IPS-NIHi11 (cell line): ENCODE data around the gene CCSER1.
"Not testable (repeated sequence)": the region's sequence is repeated elsewhere in the genome, so short reads cannot be mapped to it uniquely, and the experiment has no call there.

ENCODE experiments used
- DNase-seq: peaks from one replicate; pipeline ENCODE4 v3.0.0; 2012; ENCODE audit warnings: mixed read lengths, low spot score

The CCSER1 gene

DNA sequence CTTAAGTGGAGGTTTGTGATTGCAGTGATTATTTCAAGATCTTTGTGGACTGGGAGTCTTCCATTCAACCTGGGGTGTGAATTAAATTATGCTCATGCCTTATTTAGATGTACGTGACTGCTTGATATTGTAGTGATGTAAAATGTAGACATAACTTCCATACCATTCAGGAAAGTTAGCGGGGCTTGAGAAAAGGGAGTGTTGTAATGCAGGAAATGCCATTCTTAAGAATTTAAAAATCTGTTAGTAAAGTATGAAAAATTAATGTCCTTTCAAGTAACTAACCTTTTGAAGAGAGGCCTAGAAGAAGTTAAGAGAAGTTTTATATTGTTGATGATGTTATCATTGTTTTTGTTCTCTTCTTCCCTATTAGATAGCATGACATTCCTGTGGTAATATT is 318.2 kb downstream of the CCSER1 start:
- no peak for DNase-seq

DNA sequence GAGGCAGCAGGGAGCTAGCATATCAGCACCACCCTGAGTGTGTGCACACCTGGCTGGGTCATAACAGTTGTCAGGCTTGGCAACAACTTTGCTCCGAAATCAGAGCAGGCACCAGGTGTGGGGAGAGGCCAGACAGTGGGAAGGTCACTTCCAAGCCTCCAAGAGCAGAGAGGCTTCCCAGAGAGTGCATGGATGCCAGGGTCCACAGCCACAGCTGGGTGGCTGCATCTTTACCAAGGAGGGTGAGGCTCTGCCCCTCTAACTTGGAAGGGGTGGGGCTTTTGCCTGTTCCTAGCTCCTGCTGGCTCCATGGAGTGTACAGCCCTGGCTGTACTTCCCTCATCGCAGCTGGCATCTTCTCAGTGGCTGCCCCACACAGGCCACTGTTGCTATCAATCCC is 322.4 kb downstream of the CCSER1 start:
- no peak for DNase-seq

DNA sequence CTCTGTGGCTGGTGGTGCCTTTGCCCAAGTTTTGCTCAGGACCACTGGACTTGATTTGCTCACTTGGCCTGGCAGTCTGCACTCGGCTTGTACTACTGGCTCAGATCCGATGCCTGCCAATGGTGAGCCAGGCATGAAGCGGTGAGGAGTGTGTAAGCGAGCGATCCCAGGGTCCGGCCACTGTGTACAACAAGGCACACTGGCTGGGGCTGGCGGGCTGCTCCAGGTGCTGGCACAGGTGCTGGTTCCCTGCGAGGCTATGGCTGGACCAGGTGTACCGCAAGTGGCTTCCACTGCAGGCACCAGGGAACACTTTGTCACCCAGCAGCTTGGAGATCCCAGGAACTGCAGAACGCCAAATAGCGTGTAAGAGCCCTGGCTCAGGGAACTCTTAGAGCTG is 329.7 kb downstream of the CCSER1 start:
- no peak for DNase-seq

DNA sequence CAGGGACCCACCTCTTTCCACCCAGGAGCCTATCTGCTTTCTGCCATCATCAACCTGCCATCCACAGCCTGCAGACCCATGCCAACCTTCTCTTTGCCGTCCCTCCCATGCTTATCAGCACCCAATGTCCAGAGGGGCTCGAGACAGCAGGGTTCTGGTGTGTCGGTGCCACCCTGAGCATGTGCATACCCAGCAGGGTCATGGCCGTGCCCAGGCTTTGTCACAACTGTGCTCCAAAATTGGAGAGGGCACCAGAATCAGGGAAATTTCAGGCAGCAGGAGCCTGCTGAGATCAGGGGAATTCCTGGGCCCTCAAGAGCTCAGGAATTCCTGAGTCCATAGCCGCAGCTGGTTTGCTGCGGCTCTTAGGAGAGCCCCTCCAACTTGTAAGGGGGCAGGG is 330.6 kb downstream of the CCSER1 start:
- no peak for DNase-seq

DNA sequence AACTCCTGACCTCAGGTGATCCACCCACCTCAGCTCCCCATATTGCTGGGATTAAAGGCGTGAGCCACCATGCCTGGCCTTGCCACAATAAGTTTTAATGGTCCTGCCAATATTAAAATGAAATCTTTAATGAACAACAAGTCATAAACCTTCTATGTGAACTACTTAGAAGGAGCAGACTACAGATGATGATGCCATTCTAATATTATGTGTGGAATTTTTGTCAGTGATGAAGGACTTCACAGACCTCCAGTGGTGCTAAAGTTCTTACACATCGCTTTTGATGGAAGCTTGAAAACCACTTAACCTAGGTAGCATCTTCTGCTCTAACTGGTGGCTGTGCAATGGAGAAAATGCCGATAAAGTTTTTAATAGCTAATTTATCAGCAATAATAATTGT is 331.4 kb downstream of the CCSER1 start:
- DNase-seq, result no peak

DNA sequence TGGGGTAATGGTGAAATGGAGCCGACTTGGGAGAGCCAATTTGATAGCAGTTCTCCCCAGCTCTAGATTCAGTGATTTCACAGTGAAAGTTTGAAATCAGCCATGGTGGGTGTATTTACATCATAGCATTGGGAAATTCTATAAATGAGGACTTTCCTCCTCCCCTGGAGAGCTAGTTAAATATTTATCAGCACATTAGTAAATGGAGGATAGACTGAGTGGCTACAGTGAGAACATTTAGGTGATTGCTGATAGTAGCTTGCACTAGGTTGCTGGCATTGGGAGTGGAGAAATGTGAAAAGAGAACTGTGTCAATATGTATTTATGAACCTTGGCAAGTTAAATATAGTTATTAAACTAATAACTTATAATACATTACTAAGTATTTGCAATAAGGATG is 347.3 kb downstream of the CCSER1 start:
- no peak for DNase-seq

DNA sequence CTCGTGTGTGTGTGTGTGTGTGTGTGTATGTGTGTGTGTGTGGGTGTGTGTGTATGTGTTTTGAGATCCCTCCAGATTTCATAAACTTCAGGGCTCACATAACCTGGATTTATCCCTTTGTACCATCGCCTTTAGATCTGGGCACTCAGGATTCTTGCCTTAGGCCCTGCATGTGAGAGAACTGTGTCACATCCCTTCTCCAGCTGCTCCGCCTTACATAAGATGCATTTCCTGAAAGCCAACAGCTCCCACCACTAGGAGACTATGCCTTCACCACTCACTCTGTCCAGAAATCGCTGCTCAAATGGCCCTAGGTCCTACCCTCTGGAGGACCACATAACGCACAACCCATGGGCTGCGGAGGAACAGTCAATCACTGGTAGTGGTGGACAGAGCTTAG is 348.8 kb downstream of the CCSER1 start:
- no peak for DNase-seq

DNA sequence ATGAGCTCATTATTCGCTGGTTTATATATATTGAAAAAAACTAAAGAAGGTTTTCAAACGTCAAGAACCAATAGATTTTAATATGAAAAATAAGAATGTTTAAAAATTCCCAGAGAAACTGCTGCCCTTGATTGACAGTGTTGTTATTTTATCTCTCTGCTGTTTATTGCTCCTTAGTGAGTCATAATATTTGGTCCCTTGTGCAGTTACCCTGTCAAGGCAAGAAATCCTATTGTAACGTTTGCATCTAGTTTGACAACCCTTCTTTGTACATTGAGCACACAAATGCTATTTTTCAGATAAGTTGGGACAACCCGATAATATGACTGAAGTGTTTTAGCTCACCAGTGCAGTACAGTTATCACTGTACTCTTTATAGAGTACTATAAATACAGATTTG is 349.4 kb downstream of the CCSER1 start:
- DNase-seq, result no peak

DNA sequence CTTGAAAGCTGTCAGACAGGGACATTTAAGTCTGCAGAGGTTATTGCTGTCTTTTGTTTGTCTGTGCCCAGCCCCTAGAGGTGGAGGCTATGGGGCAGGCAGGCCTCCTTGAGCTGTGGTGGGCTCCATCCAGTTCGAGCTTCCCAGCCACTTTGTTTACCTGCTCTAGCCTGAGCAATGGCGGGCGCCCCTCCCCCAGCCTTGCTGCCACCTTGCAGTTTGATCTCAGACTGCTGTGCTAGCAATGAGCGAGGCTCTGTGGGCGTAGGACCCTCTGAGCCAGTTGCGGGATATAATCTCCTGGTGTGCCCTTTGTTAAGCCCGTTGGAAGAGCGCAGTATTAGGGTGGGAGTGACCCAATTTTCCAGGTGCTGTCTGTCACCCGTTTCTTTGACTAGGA is 357.7 kb downstream of the CCSER1 start:
- not testable (repeated sequence) for DNase-seq

DNA sequence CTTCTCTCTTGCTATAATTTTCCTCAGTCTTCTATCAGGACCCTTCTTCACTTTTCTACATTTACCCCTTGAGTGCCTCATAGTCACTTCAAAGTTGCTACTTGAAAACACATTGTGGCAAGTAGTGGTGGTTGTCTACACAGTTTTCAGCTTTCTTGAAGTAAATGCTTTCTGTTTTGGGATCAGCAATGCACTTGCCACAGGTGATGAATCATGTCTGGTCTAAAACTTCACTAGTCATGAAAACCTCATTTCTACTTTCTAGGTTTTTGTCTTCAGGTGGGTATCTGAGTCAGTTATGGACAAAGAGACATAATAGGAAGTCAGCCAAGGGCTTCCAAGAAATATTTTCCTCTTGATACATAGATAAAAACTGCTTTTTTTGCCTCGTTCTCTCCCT is 359.2 kb downstream of the CCSER1 start:
- no peak for DNase-seq

DNA sequence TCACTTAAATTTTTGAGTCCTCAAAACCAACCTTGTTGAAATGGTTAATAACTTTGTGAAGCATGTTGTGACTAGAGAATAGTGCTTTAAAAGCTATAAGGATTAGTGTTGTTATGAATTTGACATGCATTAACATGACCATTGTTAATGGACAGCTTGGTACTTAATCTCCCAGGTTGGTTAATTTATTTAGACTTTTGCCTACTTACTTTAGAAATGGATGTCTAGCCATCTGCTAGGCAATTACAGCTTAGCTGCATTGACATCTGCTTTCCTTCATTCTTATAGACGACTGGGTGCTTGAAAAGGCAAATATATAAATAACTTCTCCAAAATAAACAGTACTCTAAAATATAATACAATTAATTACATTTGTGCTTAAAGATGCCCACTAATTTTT is 368.0 kb downstream of the CCSER1 start:
- no peak for DNase-seq

DNA sequence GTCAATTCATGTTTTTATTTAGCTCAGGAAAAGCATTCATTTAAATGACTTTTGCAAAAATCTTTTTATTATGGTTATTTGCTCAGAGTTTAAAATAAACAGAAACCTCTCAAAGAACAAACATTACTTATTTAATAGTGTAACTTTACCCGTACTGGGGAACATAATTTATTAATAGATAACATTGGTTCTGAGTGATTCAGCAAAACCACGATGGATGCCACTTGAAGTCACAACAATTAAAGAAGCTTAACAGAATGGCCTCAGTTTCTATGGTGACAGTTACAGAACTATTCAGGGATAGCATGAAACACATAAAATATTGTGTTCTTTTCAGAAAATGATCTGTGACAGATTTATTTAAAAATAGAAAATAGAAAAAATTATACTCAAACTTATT is 368.7 kb downstream of the CCSER1 start:
- DNase-seq, result no peak

DNA sequence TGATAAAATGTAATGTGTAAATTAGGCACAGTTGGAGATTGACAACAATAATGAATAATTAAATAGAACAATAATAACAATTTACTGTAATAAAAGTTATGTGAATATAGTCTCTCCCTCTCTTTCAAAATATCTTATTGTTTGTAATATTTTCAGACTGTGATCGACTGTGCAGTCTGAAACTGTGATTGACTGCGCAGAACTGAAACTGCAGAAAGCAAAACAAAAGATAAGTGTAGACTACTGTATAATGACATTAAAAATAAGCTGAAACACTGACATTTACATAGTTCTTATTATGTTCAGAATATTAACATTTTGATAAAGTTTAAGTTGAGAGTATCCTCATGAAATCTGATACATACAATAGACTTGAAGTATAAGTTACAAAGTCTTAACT is 371.0 kb downstream of the CCSER1 start:
- no peak for DNase-seq

DNA sequence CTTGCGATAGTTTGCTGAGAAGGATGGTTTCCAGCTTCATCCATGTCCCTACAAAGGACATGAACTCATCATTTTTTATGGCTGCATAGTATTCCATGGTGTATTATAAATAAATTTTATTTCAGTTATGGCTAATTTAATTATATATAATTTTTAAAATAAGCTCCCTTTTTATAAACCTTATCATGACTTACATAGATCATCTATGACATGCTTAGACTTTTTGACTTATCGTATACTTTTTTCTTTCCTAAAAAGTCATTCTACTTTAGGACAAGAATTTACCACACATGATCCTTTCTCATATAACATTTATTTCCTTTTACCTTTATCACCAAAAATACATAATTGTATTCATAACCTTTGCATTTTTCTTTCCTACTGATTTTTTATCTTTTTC is 376.5 kb downstream of the CCSER1 start:
- no peak for DNase-seq

DNA sequence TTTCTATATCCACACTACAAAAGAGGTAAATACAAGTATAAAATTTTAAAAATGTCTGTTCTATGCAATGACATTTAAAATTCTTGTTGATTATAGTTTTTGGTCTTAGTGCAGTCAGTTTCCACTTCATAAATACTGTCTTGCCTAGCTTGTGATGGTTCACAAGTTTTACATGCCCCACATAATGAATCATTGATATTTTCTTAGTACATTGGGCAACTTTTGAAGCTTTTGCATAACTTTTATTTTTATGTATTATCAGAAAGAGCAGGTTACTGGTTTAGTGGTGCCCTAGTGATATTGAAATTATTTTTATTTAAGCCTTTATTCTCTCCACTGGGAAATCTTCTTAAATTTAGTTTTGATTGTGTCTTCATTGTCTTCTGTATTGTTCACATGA is 388.0 kb downstream of the CCSER1 start:
- DNase-seq, result no peak

DNA sequence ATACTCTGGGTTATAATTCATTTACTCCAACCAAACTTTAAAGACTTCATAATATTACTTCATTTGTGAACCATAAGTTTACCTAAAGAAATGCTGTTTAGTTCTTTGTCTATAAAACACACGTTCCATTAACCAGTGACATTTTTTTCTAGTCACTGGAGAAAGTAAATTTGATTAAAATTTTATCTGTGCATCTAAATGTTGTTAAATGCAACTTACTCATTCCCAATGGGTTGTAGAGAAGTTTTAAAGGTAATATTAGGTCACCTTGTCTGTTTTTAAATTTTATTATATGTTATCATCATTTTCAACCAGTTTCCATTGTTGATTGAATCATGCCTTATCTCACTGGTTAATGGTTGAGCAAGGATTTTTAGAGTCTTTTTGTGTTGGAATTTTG is 401.4 kb downstream of the CCSER1 start:
- DNase-seq, result no peak

DNA sequence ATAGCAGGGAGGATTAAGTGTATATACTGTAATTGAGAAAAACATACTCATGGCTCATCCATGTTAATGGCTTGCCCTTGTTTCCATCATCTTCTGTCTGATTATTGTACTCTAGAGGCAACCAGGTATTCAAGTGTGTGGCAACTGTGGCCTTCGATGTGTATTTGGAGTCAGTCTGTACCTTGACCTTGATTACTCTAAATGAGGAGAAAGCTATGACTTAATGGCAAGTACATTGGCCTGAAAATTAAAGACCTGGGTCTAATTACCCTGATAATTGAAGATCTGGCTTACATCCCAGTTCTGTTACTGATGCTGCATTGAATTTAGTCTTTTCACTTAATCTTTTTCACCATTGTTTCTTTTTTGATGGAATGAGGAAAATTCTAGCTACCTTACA is 409.2 kb downstream of the CCSER1 start:
- no peak for DNase-seq

DNA sequence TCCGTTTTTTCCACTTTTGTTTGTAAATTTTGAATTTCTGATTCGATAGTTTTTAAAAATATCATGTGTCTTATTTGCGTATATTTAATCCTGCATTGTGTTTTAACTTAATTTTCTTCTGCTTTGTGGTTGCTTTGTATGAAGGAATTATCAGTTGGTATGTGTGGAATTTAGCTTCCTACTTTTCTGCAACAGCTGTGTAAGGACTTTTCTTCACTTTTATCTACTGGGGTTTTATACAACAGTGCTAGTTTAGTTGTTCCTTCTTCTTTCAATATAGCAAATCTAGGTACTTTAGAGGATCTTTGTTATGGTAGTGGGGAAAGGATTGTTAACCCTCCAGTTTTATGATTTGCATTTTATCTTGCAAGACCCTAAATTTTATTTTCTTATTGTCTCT is 410.3 kb downstream of the CCSER1 start:
- no peak for DNase-seq

DNA sequence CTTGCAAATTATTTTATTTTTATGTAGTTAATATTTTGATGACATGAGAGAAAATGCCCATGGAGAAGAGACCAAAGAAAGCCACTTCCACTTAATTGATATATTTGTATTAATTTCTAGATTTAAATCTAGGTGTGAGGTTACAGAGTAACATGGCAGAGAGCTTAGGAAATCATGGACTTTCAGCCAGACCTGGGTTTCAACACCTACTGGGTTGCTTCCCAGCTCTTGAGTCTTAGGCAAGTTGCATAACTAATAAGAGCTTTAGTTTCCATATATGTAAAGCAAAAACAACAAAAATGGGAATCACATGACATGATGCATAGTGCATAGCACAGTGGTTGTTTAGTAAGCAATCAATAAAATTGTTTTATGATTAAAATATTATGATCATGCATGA is 413.3 kb downstream of the CCSER1 start:
- no peak for DNase-seq

DNA sequence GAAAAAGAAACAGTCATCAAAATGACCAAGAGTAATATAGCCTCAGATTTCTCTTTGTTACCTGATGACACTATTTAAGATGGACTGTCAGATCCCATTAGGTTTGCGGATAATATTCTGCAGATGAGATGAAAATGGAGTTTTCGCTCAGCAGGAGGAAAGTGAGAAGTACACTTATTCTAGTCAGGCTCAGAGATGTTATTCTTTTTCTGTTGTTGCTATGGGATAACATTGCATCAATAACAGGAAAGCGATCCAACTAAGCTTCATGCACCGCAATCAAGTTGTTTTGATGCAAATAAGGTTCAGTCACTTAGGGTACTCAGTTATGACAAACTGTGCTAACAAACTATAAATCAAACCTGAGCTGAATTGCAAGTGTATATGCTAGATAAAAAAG is 415.0 kb downstream of the CCSER1 start:
- DNase-seq, result no peak

DNA sequence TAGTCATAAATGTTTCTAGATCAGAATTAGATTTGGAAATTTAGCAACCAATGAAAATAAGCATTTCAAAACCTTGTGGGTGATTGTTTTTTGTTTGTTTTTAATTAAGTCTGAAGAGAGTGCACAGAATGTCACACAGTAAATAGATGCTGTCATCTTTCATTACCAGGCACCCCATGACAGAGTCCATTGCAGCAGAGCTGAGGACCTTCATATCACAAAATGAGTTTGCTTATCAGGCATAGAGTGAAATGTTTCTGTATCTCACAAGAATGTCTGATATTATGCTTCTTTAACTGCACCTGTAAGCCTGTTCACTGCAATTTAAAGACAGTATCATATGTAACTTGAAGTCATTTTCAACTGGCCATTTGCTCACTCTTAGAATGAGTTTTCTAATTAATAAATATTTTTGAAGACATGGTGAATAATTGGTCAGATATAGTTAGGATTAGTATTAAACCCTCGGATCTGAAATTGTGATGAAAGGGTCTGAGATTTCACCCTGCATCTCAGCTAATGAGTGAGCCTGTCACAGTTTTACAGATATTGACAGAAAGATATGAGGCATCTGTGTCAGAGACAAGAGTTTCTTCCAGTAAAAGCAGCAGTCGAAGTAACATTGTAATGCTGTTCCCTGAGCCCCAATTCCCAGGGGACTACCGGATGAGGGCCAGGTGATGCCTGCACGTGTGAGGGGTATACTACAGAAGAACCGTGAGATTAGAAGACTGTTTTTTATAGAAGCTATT is 416.4 kb downstream of the CCSER1 start:
- DNase-seq, result no peak

DNA sequence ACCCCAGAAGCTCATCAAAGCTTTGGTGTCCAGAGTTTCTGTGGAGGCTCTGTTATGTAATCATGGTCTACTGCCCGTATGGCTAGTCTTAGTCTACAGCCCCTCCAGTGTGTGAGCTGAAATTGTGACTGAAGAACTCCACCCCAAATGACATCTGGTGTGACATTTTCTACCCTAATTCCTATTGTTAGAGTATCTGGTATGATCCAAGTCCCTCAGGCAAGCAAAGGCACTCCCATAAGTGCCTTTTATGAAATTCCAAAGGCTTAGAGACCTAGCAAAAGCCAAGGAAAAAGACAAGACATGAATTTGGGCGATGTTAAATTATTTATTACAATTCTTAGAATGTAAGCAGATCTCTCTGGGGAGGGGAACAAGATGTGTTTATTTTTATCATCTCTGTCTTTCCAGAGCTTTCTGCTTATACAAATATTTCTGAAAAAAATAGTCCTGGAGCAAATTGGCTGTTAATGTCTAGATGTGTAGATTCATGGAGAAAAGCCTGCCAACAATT is 417.4 kb downstream of the CCSER1 start:
- no peak for DNase-seq

DNA sequence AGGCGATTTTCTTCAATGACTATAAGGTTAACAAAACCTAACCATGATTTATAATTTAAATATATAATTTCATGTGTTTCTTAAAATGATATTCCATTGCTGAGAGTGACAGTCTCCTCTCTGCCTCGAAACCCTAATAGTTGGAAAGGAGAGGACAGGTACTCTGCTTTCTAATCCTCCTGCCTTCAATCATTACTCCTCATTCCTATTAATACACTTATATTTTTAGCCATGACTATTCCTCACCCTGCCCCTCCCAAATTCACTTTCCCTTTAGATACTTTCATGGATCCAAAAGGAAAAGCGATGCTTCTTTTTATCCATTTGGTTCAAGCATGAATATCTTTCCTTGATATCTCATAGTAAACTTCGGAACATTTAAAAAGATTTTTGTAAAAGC is 418.2 kb downstream of the CCSER1 start:
- DNase-seq, result no peak

DNA sequence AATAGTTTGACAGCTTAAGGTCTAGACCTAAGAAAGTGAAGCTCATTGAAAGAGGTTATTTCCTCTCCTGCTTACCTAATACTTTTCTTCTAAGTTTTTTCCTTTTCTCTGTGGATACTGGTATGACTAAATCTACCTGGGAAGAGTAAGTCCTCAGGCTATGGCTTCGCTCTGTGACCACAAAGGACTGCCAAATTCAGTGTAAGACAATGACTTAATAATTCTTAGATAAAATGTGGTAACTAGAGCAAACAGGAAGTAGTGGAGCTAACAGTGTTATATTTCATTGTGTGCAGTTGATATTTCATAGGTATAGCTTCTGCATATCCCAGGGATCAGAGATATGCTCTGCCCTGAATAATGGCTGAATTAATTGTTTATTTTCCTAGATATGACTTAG is 418.9 kb downstream of the CCSER1 start:
- DNase-seq, result no peak
